Measurements from ENCODE around the gene SPAM1.

Gene SPAM1

GRCh38 chr7:123977081-123977480 lies 52.0 kb downstream of the SPAM1 start:
- H3K27ac ChIP-seq = no peak overlapping the region
- no peak for TF ChIP-seq CTCF (conservative IDR thresholded peaks at IDR 0.05)

GRCh38 chr7:123979876-123980275 lies 54.8 kb downstream of the SPAM1 start:
- H3K27ac ChIP-seq = no peak overlapping the region
- no peak for TF ChIP-seq CTCF (conservative IDR thresholded peaks at IDR 0.05)

DNA sequence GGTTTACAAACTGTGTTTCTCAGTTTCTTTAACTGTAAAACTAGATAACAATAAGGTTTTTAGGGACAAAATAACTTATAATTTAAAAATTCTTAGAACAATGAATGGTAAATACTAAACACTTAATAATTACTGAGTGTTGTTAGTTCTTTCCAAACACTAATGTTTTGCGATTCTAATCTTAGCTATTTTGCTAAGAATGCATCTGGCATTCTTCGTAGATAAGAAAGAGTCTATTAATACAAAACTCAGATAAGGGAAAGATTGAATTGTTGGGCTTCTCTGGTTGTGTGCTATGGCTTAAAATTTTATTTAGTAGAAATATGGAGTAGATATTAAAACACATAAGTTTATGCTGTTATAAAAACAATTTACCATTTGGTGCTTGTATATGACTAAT lies 62.4 kb downstream of the SPAM1 start:
- no peak overlapping the region for H3K27ac ChIP-seq
- TF ChIP-seq CTCF (conservative IDR thresholded peaks at IDR 0.05) = no peak

GRCh38 chr7:123992913-123993518 lies 68.0 kb downstream of the SPAM1 start:
- no peak overlapping the region for H3K27ac ChIP-seq
- TF ChIP-seq CTCF (conservative IDR thresholded peaks at IDR 0.05) = no peak

DNA sequence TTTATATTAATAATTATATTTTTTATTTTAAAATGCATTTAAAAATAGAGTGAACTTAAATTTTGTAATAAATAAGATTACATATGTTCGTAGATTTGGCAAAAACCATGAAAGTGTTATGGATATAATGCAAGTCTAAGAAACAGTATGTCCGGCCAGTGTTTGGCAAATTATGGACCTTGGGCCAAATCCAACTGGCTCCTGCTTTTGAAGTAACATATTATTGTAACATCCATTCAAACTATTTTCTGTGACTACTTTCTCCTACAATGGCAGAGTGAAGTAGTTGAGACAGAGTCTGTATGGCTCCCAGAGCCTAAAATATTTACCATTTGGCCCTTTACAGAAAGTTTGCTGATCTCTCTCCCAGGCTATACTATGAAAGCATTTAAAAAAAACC lies 69.0 kb downstream of the SPAM1 start:
- no peak overlapping the region for H3K27ac ChIP-seq
- TF ChIP-seq CTCF (conservative IDR thresholded peaks at IDR 0.05) = no peak

DNA sequence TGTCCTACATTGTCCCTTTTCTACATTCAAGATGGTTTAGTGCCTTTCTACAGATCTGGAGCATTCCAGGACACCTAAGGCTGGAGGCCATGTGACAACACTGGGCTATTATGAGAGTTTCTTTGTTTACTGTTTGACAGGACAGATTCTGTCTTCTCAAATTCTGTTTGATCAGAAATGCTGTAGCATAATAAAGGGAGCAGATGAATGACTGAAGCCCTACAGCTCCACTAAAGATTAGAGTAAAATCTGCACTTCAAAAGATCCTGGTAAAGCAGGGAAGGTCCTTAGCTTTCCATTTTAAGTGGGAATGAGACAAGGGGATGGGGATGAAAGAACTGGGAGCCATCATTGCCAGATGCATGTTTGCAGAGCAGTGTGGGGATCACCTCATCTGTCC lies 69.4 kb downstream of the SPAM1 start:
- no peak for TF ChIP-seq CTCF (conservative IDR thresholded peaks at IDR 0.05)
- no peak overlapping the region for H3K27ac ChIP-seq

- TF ChIP-seq CTCF (conservative IDR thresholded peaks at IDR 0.05) = no peak
- no peak overlapping the region for H3K27ac ChIP-seq
These were observed 70.7 kb downstream of the SPAM1 start for GRCh38 chr7:123995617-123996326.
